HG03280 (cell line): ENCODE measurements around the gene FAM228A.
A peak's percentile ranks its signal among the peaks of the same experiment; 100 is the strongest.
"Not testable (repeated sequence)": the region's sequence is repeated elsewhere in the genome, so short reads cannot be mapped to it uniquely, and the experiment has no call there.

ENCODE experiments used
- ATAC-seq: cut with Tn5 transposase; IDR thresholded peaks from one replicate; pipeline ENCODE4 v1.9.1; 2021; ENCODE audit warnings: mild to moderate bottlenecking, moderate library complexity; ENCODE audit not compliant: unreplicated experiment

Gene FAM228A

GRCh38 chr2:24174851-24175277 lies at the start of gene FAM228A:
Gene FAM228A, plus strand, starts transcription at chr2:24175053. Its CDS starts 428 bp downstream, at chr2:24175481.
- no peak for ATAC-seq

GRCh38 chr2:24125956-24126355 lies 48.9 kb upstream of the FAM228A start:
- no peak for ATAC-seq

- ATAC-seq = no peak
Measured at GRCh38 chr2:24132543-24132942, 42.3 kb upstream of the FAM228A start.

GRCh38 chr2:24140305-24140704 lies 34.5 kb upstream of the FAM228A start:
- ATAC-seq = not testable (repeated sequence)

GRCh38 chr2:24147364-24147763 lies 27.5 kb upstream of the FAM228A start:
- no peak for ATAC-seq

GRCh38 chr2:24152413-24153197 lies 22.2 kb upstream of the FAM228A start:
- no peak for ATAC-seq

GRCh38 chr2:24153478-24153877 lies 21.4 kb upstream of the FAM228A start:
- ATAC-seq = no peak

- no peak for ATAC-seq
Measured at GRCh38 chr2:24158131-24158530, 16.7 kb upstream of the FAM228A start.

- ATAC-seq = no peak
Measured at GRCh38 chr2:24159708-24160107, 15.1 kb upstream of the FAM228A start.

- no peak for ATAC-seq
Measured at GRCh38 chr2:24160761-24161160, 14.1 kb upstream of the FAM228A start.

- no peak for ATAC-seq
Measured at GRCh38 chr2:24162494-24162893, 12.4 kb upstream of the FAM228A start.

- ATAC-seq = no peak
Measured at GRCh38 chr2:24163186-24163585, 11.7 kb upstream of the FAM228A start.

- no peak for ATAC-seq
Measured at GRCh38 chr2:24163601-24164000, 11.3 kb upstream of the FAM228A start.

GRCh38 chr2:24164416-24164973 lies 10.4 kb upstream of the FAM228A start:
- ATAC-seq = peak; percentile 83

- no peak for ATAC-seq
Measured at GRCh38 chr2:24169023-24169422, 5.8 kb upstream of the FAM228A start.

GRCh38 chr2:24175631-24176187 lies 856 bp downstream of the FAM228A start:
- no peak for ATAC-seq

GRCh38 chr2:24176326-24176725 lies 1.5 kb downstream of the FAM228A start:
- ATAC-seq = no peak

GRCh38 chr2:24179683-24180082 lies 4.8 kb downstream of the FAM228A start:
- ATAC-seq = no peak

GRCh38 chr2:24181849-24182248 lies 7.0 kb downstream of the FAM228A start:
- no peak for ATAC-seq

- no peak for ATAC-seq
Measured at GRCh38 chr2:24182507-24182906, 7.7 kb downstream of the FAM228A start.

GRCh38 chr2:24183366-24184069 lies 8.7 kb downstream of the FAM228A start:
- no peak for ATAC-seq

- no peak for ATAC-seq
Measured at GRCh38 chr2:24189551-24189950, 14.7 kb downstream of the FAM228A start.
